Activated T-helper 1 cell treated with anti-CD3 and anti-CD28 coated beads, Interleukin-12 subunit alpha, Interleukin-12 subunit beta, Interleukin-2, Interleukin-4 antibody, amounts not matched to agents 30 ng/mL and 10 ng/mL and 1 ng/mL, durations not matched to agents 14 hours and 24 hours and 36 hours (primary cell): ENCODE data around the gene NDUFB1. TPM values are rescaled to one million over a fixed set of nuclear protein-coding genes. Genes with fewer than 3 reads are reported as not detected.

ENCODE experiments used
- DNase-seq: peaks from one replicate; pipeline ENCODE4 v3.0.0; 2021; ENCODE audit warnings: low spot score
- H3K27ac Mint-ChIP-seq: one replicate; pipeline ENCODE4 v1.8.0; 2021; ENCODE audit warnings: mild to moderate bottlenecking, mixed read lengths
- H3K27me3 Mint-ChIP-seq: one replicate; pipeline ENCODE4 v1.8.0; 2022; ENCODE audit warnings: mild to moderate bottlenecking, moderate library complexity, mixed read lengths; ENCODE audit not compliant: insufficient read depth
- H3K36me3 Mint-ChIP-seq: one replicate; pipeline ENCODE4 v1.8.0; 2021; ENCODE audit warnings: low read depth, mixed read lengths
- H3K4me1 Mint-ChIP-seq: one replicate; pipeline ENCODE4 v1.8.0; 2021; ENCODE audit warnings: low read depth, mixed read lengths
- H3K4me3 Mint-ChIP-seq: one replicate; pipeline ENCODE4 v1.8.0; 2021; ENCODE audit warnings: mild to moderate bottlenecking, moderate library complexity, mixed read lengths
- H3K9me3 Mint-ChIP-seq: one replicate; pipeline ENCODE4 v1.8.0; 2021; ENCODE audit warnings: mixed read lengths
- intact Hi-C: fragments of 100-400 bp; cut with micrococcal nuclease; formaldehyde crosslinking; loops from one replicate; pipeline ENCODE4 v1.15.1; 2024
- total RNA-seq: library from RNA; stranded (reverse); gene quantifications from 2 replicates; pipeline ENCODE4 v1.2.3, GENCODE V29; 2022

NDUFB1 gene
- 73.3 and 83.5 TPM in 2 replicates for total RNA-seq

DNA sequence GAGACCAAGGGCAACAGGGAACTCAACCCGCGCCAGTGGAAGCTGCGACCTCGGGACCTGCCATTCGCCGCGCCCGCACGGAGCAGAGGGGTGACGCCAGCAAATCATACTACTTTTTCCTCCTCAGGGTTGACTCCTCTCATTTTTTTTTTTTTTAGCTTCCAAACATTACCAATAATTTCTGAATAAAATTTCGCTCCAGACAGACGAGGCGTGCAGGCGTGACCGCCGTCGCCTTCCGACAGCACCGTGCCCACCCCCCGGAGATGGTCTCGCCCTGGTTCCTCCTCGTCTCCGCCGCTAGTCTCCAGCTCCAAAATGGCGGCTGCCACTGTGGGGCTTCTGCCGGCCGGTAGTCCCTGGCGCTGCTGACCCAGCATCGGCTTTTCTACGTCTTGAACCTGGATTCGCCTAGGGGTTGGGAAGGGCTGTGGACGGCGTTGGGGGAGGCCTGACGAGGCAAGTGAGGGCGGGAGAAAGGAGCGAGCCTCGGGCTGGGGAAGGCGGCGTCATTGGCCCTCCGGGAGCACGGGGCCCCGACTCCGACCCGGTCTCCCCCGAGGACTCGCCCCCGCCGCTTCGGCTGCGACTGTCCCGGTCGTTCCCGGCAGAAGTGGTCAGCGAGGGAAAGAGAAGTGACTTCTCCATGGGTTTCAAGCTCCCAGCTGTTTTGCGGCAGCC, at the start of gene NDUFB1, which contains the start of gene CPSF2:
Gene NDUFB1 (minus strand): TSS at position 37 of the 681 bp plus-strand sequence. CDS start 4,069 bp downstream, outside the sequence.
Gene CPSF2 (plus strand): TSS at position 300 of the 681 bp plus-strand sequence. CDS start 9,016 bp downstream, outside the sequence.
- Mint-ChIP-seq H3K4me3 (peak within 1 kb of the TSS; percentile 97), H3K4me1 (peaks cover 29% of the 10 kb centered on the region), H3K27ac (peak within 1 kb of the TSS; percentile 100), H3K27me3 (no peaks in the 10 kb centered on the region), H3K36me3 (peaks cover 29% of the 10 kb centered on the region), H3K9me3 (no peaks in the 10 kb centered on the region)
- intact Hi-C loops = loop anchor here (1.0 to 5.0 kb wide), 5 partner anchors 16 to 1060 kb away; partner anchors contain the start of genes ATXN3, PPP4R3A, RPS6KA5 and TRIP11
- DNase-seq = peak; percentile 80

DNA sequence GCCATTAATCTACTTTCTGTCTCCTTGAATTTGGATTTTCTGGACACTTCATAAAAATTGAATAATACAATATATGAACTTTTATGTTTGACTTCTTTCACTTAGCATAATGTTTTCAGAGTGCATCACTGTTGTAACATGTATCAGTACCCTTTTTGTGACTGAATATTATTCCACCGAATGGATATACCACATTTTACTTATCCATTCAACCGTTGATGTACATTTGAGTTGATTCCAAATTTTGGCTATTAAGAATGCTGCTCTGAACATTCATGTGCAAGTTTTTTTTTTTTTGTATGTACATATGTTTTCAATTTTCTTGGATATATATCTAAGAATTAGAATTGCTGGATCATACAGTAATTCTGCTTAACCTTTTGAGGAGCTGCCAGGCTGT, 43.5 kb upstream of the NDUFB1 start:
- H3K9me3 Mint-ChIP-seq = peaks cover 9% of the 10 kb centered on the region
- no peaks in the 10 kb centered on the region for H3K27me3 Mint-ChIP-seq
- DNase-seq = no peak
- no peaks in the 10 kb centered on the region for H3K4me1 Mint-ChIP-seq
- peaks cover 57% of the 10 kb centered on the region for H3K36me3 Mint-ChIP-seq
- no peak overlapping the region for H3K27ac Mint-ChIP-seq
- intact Hi-C loops = loop anchor here (10.0 kb wide), 1 partner anchor 520 kb away; no protein-coding TSS in a partner anchor
- no peak overlapping the region for H3K4me3 Mint-ChIP-seq

DNA sequence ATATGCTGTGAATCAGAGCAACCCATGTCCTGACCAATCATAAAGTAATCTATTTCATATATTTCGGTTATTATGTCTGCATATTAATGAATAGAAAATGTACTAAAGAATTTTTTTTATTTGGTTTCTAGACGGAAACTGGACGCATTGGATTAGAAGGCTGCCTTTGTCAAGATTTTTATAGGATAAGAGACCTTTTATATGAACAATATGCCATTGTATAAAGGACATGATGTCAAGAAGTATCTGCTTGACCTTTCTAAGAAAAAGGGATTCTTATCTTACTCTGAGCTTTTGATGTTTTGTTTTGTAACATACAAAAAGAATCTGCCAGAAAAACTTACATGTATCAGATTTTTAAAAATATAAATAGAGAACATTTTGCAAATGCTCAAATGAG, 40.0 kb upstream of the NDUFB1 start:
- no peak for DNase-seq
- H3K4me1 Mint-ChIP-seq = peaks cover 8% of the 10 kb centered on the region
- peaks cover 62% of the 10 kb centered on the region for H3K36me3 Mint-ChIP-seq
- H3K27ac Mint-ChIP-seq = no peak overlapping the region
- H3K9me3 Mint-ChIP-seq = peaks cover 9% of the 10 kb centered on the region
- H3K4me3 Mint-ChIP-seq = no peak overlapping the region
- intact Hi-C loops = loop anchor here (10.0 kb wide), 1 partner anchor 523 kb away; no protein-coding TSS in a partner anchor
- H3K27me3 Mint-ChIP-seq = no peaks in the 10 kb centered on the region

DNA sequence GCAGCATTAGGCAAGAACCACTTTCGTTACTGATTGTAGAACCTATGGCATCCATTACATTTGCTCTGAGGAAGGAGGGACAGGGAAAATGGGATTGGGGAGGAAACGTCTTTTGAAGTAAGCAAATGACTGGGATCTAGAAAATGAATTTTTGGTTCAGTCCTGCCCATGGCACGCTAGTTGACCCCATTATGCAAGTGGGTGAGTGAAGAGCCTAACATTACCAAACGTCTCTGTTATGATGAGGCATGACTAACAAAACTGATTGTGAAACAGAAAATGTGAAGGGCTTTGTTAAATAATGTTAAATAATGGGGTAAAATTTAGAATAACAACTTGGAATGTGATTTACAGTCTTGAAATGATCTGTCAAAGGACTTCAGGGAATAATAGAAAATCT, 39.1 kb upstream of the NDUFB1 start:
- intact Hi-C loops = loop anchor here (10.0 kb wide), 1 partner anchor 524 kb away; no protein-coding TSS in a partner anchor
- H3K27me3 Mint-ChIP-seq = no peaks in the 10 kb centered on the region
- H3K36me3 Mint-ChIP-seq = peaks cover 63% of the 10 kb centered on the region
- no peak overlapping the region for H3K27ac Mint-ChIP-seq
- H3K4me1 Mint-ChIP-seq = peaks cover 8% of the 10 kb centered on the region
- H3K4me3 Mint-ChIP-seq = no peak overlapping the region
- H3K9me3 Mint-ChIP-seq = peaks cover 9% of the 10 kb centered on the region
- DNase-seq = no peak

GRCh38 chr14:92154283-92154942, 32.9 kb upstream of the NDUFB1 start:
- intact Hi-C loops = no loop called here
- H3K4me3 Mint-ChIP-seq = no peak overlapping the region
- peaks cover 32% of the 10 kb centered on the region for H3K36me3 Mint-ChIP-seq
- no peak overlapping the region for H3K27ac Mint-ChIP-seq
- no peaks in the 10 kb centered on the region for H3K27me3 Mint-ChIP-seq
- H3K9me3 Mint-ChIP-seq = no peaks in the 10 kb centered on the region
- peaks cover 8% of the 10 kb centered on the region for H3K4me1 Mint-ChIP-seq
- DNase-seq = no peak

DNA sequence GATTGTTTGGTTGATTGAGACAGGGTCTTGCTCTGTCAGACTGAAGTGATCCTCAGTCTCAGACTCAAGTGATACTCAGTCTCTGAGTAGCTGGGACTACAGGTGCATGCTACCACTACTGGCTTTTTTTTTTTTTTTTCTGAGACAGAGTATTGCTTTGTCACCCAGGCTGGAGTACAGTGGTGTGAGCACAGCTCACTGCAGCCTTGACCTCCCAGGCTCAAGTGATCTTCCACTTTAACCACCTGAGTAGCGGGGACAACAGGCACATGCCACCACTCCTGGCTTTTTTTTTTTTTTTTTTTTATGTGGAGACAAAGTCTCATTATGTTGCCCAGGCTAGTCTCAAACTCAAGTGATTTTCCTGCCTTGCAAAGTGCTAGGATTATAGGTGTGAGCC, 32.1 kb upstream of the NDUFB1 start:
- DNase-seq = no peak
- Mint-ChIP-seq H3K27me3 (no peaks in the 10 kb centered on the region), H3K27ac (no peak overlapping the region), H3K9me3 (no peaks in the 10 kb centered on the region), H3K36me3 (peaks cover 32% of the 10 kb centered on the region), H3K4me3 (no peak overlapping the region), H3K4me1 (peaks cover 8% of the 10 kb centered on the region)
- intact Hi-C loops = no loop called here

DNA sequence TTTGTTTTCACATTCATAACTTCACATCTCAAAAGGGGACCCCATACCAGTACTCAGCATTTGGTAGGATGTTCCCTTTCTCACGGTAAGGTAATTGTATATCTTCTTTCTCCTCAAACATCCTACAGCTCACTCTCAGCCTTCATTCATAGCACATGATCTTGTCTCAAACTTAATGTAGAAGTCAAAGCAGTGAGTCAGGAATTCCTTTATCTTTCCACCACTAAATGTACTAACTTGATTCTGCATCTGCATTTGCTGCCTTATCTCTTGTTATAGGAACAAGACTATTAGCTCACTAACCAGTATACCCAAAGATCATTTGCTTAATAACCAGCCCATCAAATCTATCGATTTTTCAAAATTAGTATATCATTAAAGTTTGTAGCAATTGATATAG, 23.2 kb upstream of the NDUFB1 start:
- Mint-ChIP-seq H3K36me3 (peaks cover 52% of the 10 kb centered on the region), H3K4me3 (no peak overlapping the region), H3K9me3 (no peaks in the 10 kb centered on the region), H3K4me1 (peaks cover 10% of the 10 kb centered on the region), H3K27me3 (no peaks in the 10 kb centered on the region), H3K27ac (no peak overlapping the region)
- no peak for DNase-seq
- intact Hi-C loops = no loop called here

GRCh38 chr14:92143962-92144361, 22.5 kb upstream of the NDUFB1 start:
- DNase-seq = no peak
- Mint-ChIP-seq H3K27ac (no peak overlapping the region), H3K27me3 (no peaks in the 10 kb centered on the region), H3K4me1 (peaks cover 10% of the 10 kb centered on the region), H3K36me3 (peaks cover 50% of the 10 kb centered on the region), H3K9me3 (no peaks in the 10 kb centered on the region), H3K4me3 (no peak overlapping the region)
- intact Hi-C loops = no loop called here

DNA sequence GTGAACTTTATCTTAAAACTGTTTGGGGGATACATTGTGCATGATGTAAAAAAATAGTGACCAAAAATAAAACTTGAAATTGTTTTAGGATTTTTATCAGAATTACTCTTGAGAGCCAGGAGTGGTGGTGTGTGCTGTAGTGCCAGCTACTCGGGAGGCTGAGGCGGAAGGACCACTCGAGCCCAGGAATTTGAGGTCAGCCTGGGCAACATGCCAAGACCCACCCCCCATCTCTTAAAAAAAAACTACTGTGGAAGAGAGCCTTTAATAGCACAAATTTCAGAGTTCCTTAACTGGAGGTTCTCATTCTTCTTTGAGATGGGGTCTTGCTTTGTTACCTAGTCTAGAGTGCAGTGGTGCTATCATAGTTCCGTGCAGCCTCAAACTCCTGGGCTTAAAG, 21.8 kb upstream of the NDUFB1 start:
- Mint-ChIP-seq H3K9me3 (no peaks in the 10 kb centered on the region), H3K36me3 (peaks cover 49% of the 10 kb centered on the region)

GRCh38 chr14:92135269-92135668, 13.8 kb upstream of the NDUFB1 start:
- H3K4me1 Mint-ChIP-seq = peaks cover 6% of the 10 kb centered on the region
- no peak overlapping the region for H3K27ac Mint-ChIP-seq
- no peak overlapping the region for H3K4me3 Mint-ChIP-seq
- no peak for DNase-seq
- H3K9me3 Mint-ChIP-seq = no peaks in the 10 kb centered on the region
- no peaks in the 10 kb centered on the region for H3K27me3 Mint-ChIP-seq
- intact Hi-C loops = loop anchor here (1.0 kb wide), 3 partner anchors 218 to 546 kb away; no protein-coding TSS in a partner anchor
- H3K36me3 Mint-ChIP-seq = peaks cover 32% of the 10 kb centered on the region

More for the DNA sequence above, 21.8 kb upstream of the NDUFB1 start:
- no peaks in the 10 kb centered on the region for H3K27me3 Mint-ChIP-seq
- no peak overlapping the region for H3K27ac Mint-ChIP-seq
- no peak overlapping the region for H3K4me3 Mint-ChIP-seq
- H3K4me1 Mint-ChIP-seq = peaks cover 10% of the 10 kb centered on the region
- intact Hi-C loops = no loop called here
- no peak for DNase-seq

DNA sequence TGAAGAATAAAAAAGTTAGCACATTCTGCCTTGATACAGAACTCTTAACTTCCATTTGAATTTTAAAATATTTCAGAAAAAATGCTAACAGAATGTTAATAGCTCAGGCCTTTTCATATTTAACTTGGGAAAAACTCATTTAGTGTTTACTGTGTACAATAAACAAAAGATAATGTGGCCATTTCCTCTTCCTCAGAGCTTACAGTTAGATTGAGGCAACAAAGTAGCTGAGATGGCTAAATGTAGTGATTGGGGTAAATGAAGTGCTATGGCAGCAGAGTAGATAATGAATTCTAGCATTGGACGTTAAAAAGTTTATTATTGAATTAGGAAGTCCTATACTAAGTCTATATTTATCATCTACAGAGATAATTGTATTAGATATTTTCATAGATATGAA, 12.9 kb upstream of the NDUFB1 start:
- Mint-ChIP-seq H3K27me3 (no peaks in the 10 kb centered on the region), H3K4me1 (peaks cover 6% of the 10 kb centered on the region), H3K27ac (no peak overlapping the region), H3K36me3 (peaks cover 36% of the 10 kb centered on the region), H3K9me3 (no peaks in the 10 kb centered on the region), H3K4me3 (no peak overlapping the region)
- DNase-seq = no peak
- intact Hi-C loops = no loop called here

- H3K4me3 Mint-ChIP-seq = peak overlapping the region; percentile 97
- peaks cover 38% of the 10 kb centered on the region for H3K4me1 Mint-ChIP-seq
- DNase-seq = no peak
- H3K9me3 Mint-ChIP-seq = no peaks in the 10 kb centered on the region
- peaks cover 35% of the 10 kb centered on the region for H3K36me3 Mint-ChIP-seq
- no peaks in the 10 kb centered on the region for H3K27me3 Mint-ChIP-seq
- peak overlapping the region; percentile 100 for H3K27ac Mint-ChIP-seq
- intact Hi-C loops = loop anchor here (5.0 kb wide), 4 partner anchors 80 to 1060 kb away; partner anchors contain the start of genes PPP4R3A, RPS6KA5 and TRIP11
Observed at GRCh38 chr14:92122761-92123160, 1.3 kb upstream of the NDUFB1 start.

DNA sequence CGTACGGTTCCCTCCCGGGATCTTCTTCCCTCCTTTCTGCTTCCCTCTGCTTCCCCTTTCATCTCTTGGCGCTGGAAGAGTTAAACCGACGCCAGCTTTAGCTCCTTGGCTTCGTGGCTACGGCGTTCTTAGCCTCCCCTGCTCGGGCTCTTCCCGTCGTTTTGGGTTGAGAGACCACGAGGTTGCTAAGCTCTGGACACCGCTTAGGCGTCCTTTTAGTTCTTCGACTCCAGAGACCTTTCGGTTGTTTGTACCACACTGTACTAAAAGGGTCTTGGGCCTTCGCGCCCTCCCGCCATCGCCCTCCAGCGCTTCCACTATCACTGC, 808 bp upstream of the NDUFB1 start:
- H3K27ac Mint-ChIP-seq = peak overlapping the region; percentile 100
- H3K4me3 Mint-ChIP-seq = peak overlapping the region; percentile 97
- no peaks in the 10 kb centered on the region for H3K9me3 Mint-ChIP-seq
- no peaks in the 10 kb centered on the region for H3K27me3 Mint-ChIP-seq
- H3K36me3 Mint-ChIP-seq = peaks cover 31% of the 10 kb centered on the region
- H3K4me1 Mint-ChIP-seq = peaks cover 34% of the 10 kb centered on the region
- DNase-seq = no peak
- intact Hi-C loops = loop anchor here (5.0 kb wide), 4 partner anchors 80 to 1060 kb away; partner anchors contain the start of genes PPP4R3A, RPS6KA5 and TRIP11
